ENCODE data around the gene WDR4. TPM values are rescaled to one million over a fixed set of nuclear protein-coding genes. Genes with fewer than 3 reads are reported as not detected.
A peak's percentile ranks its signal among the peaks of the same experiment; 100 is the strongest.
"Not testable (repeated sequence)": the region's sequence is repeated elsewhere in the genome, so short reads cannot be mapped to it uniquely, and the experiment has no call there.

Gene WDR4
- total and polyA plus RNA-seq, 5 donors: 3.7 to 7.7 (median 4.7) TPM

- H3K27me3 ChIP-seq (ENCODE audit: control insufficient read depth, insufficient read depth): no peaks in the 10 kb centered on the region
- H3K9me3 ChIP-seq (ENCODE audit: control insufficient read depth, low read length): no peaks in the 10 kb centered on the region
Observed at GRCh38 chr21:42829417-42829816, 49.9 kb downstream of the WDR4 start.

GRCh38 chr21:42827588-42827987, 51.8 kb downstream of the WDR4 start:
- Histone ChIP-seq H3K9me3 (ENCODE audit: control insufficient read depth, low read length) (no peaks in the 10 kb centered on the region), H3K27me3 (ENCODE audit: control insufficient read depth, insufficient read depth) (no peaks in the 10 kb centered on the region), H3K27ac (ENCODE audit: low read length) (no peak overlapping the region), H3K4me1 (ENCODE audit: control insufficient read depth, insufficient read depth, low read length) (no peaks in the 10 kb centered on the region), H3K4me3 (ENCODE audit: low read length) (no peak overlapping the region)
- ATAC-seq: no peak
- intact Hi-C loops (cut with DNase I): loop anchor here in 1 of 4 donors (10.0 kb wide), 1 partner anchor 233 kb away; no protein-coding TSS in a partner anchor
- WGBS: 75% methylated on average over 2 of the region's 2 CpGs
- no peak for DNase-seq

More at GRCh38 chr21:42829417-42829816, 49.9 kb downstream of the WDR4 start:
- H3K27ac ChIP-seq (ENCODE audit: low read length): no peak overlapping the region
- 85% methylated on average over 9 of the region's 9 CpGs for WGBS
- H3K4me1 ChIP-seq (ENCODE audit: control insufficient read depth, insufficient read depth, low read length): no peaks in the 10 kb centered on the region
- no peak overlapping the region for H3K4me3 ChIP-seq (ENCODE audit: low read length)
- ATAC-seq (no peak), DNase-seq (peak in 1 of 3 donors; percentile 28)
- intact Hi-C loops (cut with DNase I): loop anchor here in 1 of 4 donors (10.0 kb wide), 1 partner anchor 235 kb away; no protein-coding TSS in a partner anchor

GRCh38 chr21:42820616-42821465, 58.5 kb downstream of the WDR4 start:
- no peaks in the 10 kb centered on the region for H3K27me3 ChIP-seq (ENCODE audit: control insufficient read depth, insufficient read depth)
- no peaks in the 10 kb centered on the region for H3K9me3 ChIP-seq (ENCODE audit: control insufficient read depth, low read length)
- WGBS: 90% methylated on average over 8 of the region's 8 CpGs
- no peak overlapping the region for H3K27ac ChIP-seq (ENCODE audit: low read length)
- DNase-seq: no peak
- no peak for ATAC-seq
- intact Hi-C loops (cut with DNase I): loop anchor here in 2 of 4 donors (5.0 to 10.0 kb wide), 2 partner anchors 226 to 229 kb away; no protein-coding TSS in a partner anchor
- no peak overlapping the region for H3K4me3 ChIP-seq (ENCODE audit: low read length)
- H3K4me1 ChIP-seq (ENCODE audit: control insufficient read depth, insufficient read depth, low read length): no peaks in the 10 kb centered on the region

- H3K27ac ChIP-seq (ENCODE audit: low read length): no peak overlapping the region
- H3K27me3 ChIP-seq (ENCODE audit: control insufficient read depth, insufficient read depth): no peaks in the 10 kb centered on the region
- H3K9me3 ChIP-seq (ENCODE audit: control insufficient read depth, low read length): no peaks in the 10 kb centered on the region
- ATAC-seq: no peak
- H3K4me3 ChIP-seq (ENCODE audit: low read length): no peak overlapping the region
- H3K4me1 ChIP-seq (ENCODE audit: control insufficient read depth, insufficient read depth, low read length): no peaks in the 10 kb centered on the region
- no peak for DNase-seq
- intact Hi-C loops (cut with DNase I): loop anchor here (5.0 to 10.0 kb wide), 4 partner anchors 165 to 228 kb away; partner anchors contain the start of gene PDE9A (in 2 of the 4)
- 90% methylated on average over 7 of the region's 7 CpGs for WGBS
Observed at GRCh38 chr21:42819861-42820615, 59.3 kb downstream of the WDR4 start.

GRCh38 chr21:42818328-42818749, 61.0 kb downstream of the WDR4 start:
- no peaks in the 10 kb centered on the region for H3K9me3 ChIP-seq (ENCODE audit: control insufficient read depth, low read length)
- intact Hi-C loops (cut with DNase I): loop anchor here in 2 of 4 donors (1.0 to 10.0 kb wide), 4 partner anchors 164 to 226 kb away; partner anchors contain the start of gene PDE9A (in 2 of the 2)
- ATAC-seq: peak; percentile 73 to 80

GRCh38 chr21:42815217-42815616, 64.1 kb downstream of the WDR4 start:
- H3K4me3 ChIP-seq (ENCODE audit: low read length): no peak overlapping the region
- no peaks in the 10 kb centered on the region for H3K9me3 ChIP-seq (ENCODE audit: control insufficient read depth, low read length)
- no peak overlapping the region for H3K27ac ChIP-seq (ENCODE audit: low read length)
- intact Hi-C loops (cut with DNase I): loop anchor here in 2 of 4 donors (5.0 to 10.0 kb wide), 3 partner anchors 160 to 223 kb away; partner anchors contain the start of gene PDE9A (in 2 of the 2)
- no peak for DNase-seq
- no peaks in the 10 kb centered on the region for H3K4me1 ChIP-seq (ENCODE audit: control insufficient read depth, insufficient read depth, low read length)
- H3K27me3 ChIP-seq (ENCODE audit: control insufficient read depth, insufficient read depth): no peaks in the 10 kb centered on the region
- no peak for ATAC-seq
- WGBS: 79% methylated on average over 1 of the region's 1 CpG

More at GRCh38 chr21:42818328-42818749, 61.0 kb downstream of the WDR4 start:
- Histone ChIP-seq H3K4me3 (ENCODE audit: low read length) (no peak overlapping the region), H3K27me3 (ENCODE audit: control insufficient read depth, insufficient read depth) (no peaks in the 10 kb centered on the region), H3K27ac (ENCODE audit: low read length) (no peak overlapping the region), H3K4me1 (ENCODE audit: control insufficient read depth, insufficient read depth, low read length) (no peaks in the 10 kb centered on the region)
- WGBS: 34% methylated on average over 2 of the region's 2 CpGs
- peak; percentile 54 to 85 (median 84) for DNase-seq

- H3K4me3 ChIP-seq (ENCODE audit: low read length); H3K27ac ChIP-seq (ENCODE audit: low read length); DNase-seq; ATAC-seq; H3K4me1 ChIP-seq (ENCODE audit: control insufficient read depth, insufficient read depth, low read length); H3K27me3 ChIP-seq (ENCODE audit: control insufficient read depth, insufficient read depth); H3K9me3 ChIP-seq (ENCODE audit: control insufficient read depth, low read length): not testable (repeated sequence)
- intact Hi-C loops (cut with DNase I): loop anchor here in 1 of 4 donors (10.0 kb wide), 1 partner anchor 158 kb away; the partner anchor contains the start of gene PDE9A
- 69% methylated on average over 5 of the region's 5 CpGs for WGBS
Observed at GRCh38 chr21:42812528-42813241, 66.7 kb downstream of the WDR4 start.

- no peaks in the 10 kb centered on the region for H3K27me3 ChIP-seq (ENCODE audit: control insufficient read depth, insufficient read depth)
- ATAC-seq (no peak), DNase-seq (no peak)
- no peak overlapping the region for H3K4me3 ChIP-seq (ENCODE audit: low read length)
- H3K27ac ChIP-seq (ENCODE audit: low read length): no peak overlapping the region
- H3K4me1 ChIP-seq (ENCODE audit: control insufficient read depth, insufficient read depth, low read length): no peaks in the 10 kb centered on the region
- intact Hi-C loops (cut with DNase I): loop anchor here in 1 of 4 donors (10.0 kb wide), 1 partner anchor 157 kb away; the partner anchor contains the start of gene PDE9A
- H3K9me3 ChIP-seq (ENCODE audit: control insufficient read depth, low read length): no peaks in the 10 kb centered on the region
- 67% methylated on average over 6 of the region's 6 CpGs for WGBS
Observed at GRCh38 chr21:42811960-42812359, 67.4 kb downstream of the WDR4 start.

GRCh38 chr21:42809577-42810475, 69.5 kb downstream of the WDR4 start:
- DNase-seq (no peak), ATAC-seq (no peak)
- WGBS: 69% methylated on average over 18 of the region's 18 CpGs
- intact Hi-C loops (cut with DNase I): loop anchor here in 1 of 4 donors (10.0 kb wide), 1 partner anchor 155 kb away; the partner anchor contains the start of gene PDE9A
- Histone ChIP-seq H3K4me1 (ENCODE audit: control insufficient read depth, insufficient read depth, low read length) (no peaks in the 10 kb centered on the region), H3K27ac (ENCODE audit: low read length) (no peak overlapping the region), H3K9me3 (ENCODE audit: control insufficient read depth, low read length) (no peaks in the 10 kb centered on the region), H3K4me3 (ENCODE audit: low read length) (no peak overlapping the region), H3K27me3 (ENCODE audit: control insufficient read depth, insufficient read depth) (no peaks in the 10 kb centered on the region)
